ENCODE data around the gene UTP11.
A peak's percentile ranks its signal among the peaks of the same experiment; 100 is the strongest.
"Not testable (repeated sequence)": the region's sequence is repeated elsewhere in the genome, so short reads cannot be mapped to it uniquely, and the experiment has no call there.

Gene UTP11, protein sequence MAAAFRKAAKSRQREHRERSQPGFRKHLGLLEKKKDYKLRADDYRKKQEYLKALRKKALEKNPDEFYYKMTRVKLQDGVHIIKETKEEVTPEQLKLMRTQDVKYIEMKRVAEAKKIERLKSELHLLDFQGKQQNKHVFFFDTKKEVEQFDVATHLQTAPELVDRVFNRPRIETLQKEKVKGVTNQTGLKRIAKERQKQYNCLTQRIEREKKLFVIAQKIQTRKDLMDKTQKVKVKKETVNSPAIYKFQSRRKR

DNA sequence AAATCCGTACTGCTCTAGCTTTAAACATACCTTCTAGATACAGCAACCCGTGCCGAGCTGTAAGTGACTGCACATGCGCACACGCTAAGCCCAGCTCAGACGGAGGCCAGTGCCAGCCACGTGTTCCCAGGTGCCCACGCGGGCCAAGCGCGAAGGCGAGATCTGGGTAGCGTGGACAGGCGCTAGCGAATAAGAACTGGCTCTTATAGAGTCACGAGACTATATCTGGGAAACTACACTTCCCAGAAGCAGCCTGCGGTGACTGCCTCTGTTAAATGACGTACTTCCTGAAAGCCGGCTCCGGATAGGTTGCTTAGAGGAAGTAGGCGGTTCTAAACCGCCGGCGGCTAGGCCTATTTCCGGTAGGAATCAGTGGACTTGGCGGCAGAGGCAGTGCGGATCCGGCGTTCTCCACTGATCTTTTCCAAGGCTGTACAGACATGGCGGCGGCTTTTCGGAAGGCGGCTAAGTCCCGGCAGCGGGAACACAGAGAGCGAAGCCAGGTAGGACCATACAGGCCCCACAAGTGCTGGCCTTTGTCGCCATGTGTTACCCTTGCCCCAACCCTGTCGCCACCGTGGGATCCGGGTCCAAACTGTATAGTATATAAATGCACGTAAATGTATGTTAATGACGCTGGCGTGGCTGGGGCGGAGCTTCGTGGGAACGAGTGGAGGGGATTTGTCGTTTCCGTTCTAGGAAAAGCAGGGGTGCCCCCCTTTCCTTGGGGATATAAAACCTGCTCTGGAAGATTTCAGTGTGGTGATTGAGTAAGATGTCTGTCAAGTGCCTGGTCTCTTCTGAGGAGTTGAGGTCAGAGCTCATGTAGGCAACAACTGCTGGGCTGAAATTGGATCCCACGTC lies at the start of gene UTP11:
Gene UTP11 (plus strand): TSS at position 372 of the 864 bp plus-strand sequence. CDS start 69 bp downstream, at position 441.
- TF ChIP-seq, protein P1, sequence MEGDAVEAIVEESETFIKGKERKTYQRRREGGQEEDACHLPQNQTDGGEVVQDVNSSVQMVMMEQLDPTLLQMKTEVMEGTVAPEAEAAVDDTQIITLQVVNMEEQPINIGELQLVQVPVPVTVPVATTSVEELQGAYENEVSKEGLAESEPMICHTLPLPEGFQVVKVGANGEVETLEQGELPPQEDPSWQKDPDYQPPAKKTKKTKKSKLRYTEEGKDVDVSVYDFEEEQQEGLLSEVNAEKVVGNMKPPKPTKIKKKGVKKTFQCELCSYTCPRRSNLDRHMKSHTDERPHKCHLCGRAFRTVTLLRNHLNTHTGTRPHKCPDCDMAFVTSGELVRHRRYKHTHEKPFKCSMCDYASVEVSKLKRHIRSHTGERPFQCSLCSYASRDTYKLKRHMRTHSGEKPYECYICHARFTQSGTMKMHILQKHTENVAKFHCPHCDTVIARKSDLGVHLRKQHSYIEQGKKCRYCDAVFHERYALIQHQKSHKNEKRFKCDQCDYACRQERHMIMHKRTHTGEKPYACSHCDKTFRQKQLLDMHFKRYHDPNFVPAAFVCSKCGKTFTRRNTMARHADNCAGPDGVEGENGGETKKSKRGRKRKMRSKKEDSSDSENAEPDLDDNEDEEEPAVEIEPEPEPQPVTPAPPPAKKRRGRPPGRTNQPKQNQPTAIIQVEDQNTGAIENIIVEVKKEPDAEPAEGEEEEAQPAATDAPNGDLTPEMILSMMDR (IDR thresholded peaks at IDR 0.05; ENCODE audit: borderline replicate concordance, control extremely low read depth, extremely low read depth, insufficient read depth, missing control alignments): no peak
- peak; percentile 94 for DNase-seq (ENCODE audit: low spot score)
- in situ Hi-C loops (cut with MboI; ENCODE audit: low sequenced_read_pairs, unreplicated experiment): no loop called here

DNA sequence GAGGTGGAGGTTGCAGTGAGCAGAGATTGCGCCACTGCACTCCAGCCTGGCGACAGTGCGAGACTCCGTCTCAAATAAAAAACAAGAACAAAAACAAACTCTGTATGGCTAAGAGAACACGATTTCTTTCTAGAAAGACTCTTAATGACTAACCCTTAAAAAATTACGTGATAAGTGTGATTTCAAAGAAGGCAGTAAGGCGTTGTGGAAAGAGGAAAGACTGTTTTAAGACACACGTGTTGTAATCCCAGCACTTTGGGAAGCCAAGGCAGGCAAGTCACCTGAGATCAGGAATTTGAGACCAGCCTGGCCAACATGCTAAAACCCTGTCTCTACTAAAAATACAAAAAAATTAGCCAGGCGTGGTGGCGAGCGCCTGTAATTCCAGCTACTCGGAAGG lies 48.4 kb upstream of the UTP11 start:
- in situ Hi-C loops (cut with MboI; ENCODE audit: low sequenced_read_pairs, unreplicated experiment): loop anchor here (10.0 kb wide), 1 partner anchor 79 kb away; no protein-coding TSS in a partner anchor

DNA sequence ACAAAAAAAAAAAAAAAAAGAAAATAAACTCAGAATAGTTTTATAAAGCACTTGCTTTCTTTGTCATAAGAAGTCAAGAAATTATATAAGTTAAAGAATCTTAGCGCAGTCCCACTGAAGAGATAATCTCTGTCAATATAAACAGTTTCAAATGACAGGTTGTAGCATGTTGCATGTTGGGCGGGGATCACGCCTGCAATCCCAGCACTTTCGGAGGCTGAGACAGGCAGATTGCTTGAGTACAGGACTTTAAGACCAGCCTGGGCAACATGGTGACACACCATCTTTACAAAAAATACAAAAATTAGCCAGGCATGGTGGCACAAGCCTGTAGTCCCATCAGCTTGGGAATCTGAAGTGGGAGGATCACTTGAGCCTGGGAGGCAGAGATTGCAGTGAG lies 47.2 kb upstream of the UTP11 start:
- TF ChIP-seq, protein P1 (IDR thresholded peaks at IDR 0.05; ENCODE audit: borderline replicate concordance, control extremely low read depth, extremely low read depth, insufficient read depth, missing control alignments): no peak
- in situ Hi-C loops (cut with MboI; ENCODE audit: low sequenced_read_pairs, unreplicated experiment): loop anchor here (10.0 kb wide), 1 partner anchor 80 kb away; no protein-coding TSS in a partner anchor
- no peak for DNase-seq (ENCODE audit: low spot score)

More for the DNA sequence above, 48.4 kb upstream of the UTP11 start:
- DNase-seq (ENCODE audit: low spot score): not testable (repeated sequence)

DNA sequence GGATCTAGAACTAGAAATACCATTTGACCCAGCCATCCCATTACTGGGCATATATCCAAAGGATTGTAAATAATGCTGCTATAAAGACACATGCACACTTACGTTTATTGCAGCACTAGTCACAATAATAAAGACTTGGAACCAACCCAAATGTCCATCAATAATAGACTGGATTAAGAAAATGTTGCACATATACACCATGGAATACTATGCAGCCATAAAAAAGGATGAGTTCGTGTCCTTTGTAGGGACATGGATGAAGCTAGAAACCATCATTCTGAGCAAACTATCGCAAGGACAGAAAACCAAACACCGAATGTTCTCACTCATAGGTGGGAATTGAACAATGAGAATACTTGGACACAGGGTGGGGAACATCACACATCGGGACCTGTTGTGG lies 38.9 kb upstream of the UTP11 start:
- in situ Hi-C loops (cut with MboI; ENCODE audit: low sequenced_read_pairs, unreplicated experiment); DNase-seq (ENCODE audit: low spot score): not testable (repeated sequence)

DNA sequence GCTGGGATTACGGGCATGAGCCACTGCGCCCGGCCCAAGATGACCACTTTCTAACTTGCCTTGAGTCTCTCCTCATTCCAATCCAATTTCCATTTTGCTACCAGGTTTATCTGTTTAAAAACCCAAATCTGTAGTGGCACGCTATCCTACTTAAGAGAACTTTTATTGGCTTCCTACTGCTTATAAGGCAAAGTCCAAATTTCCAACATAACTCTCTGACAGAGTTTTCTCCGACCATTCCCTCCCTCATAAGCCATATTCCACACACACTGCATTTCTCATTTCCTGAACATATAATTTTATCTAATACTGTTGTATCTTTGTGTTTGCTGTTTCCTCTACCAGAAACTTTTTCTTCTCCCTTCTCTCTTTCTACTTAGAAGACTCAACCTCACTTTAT lies 38.0 kb upstream of the UTP11 start:
- in situ Hi-C loops (cut with MboI; ENCODE audit: low sequenced_read_pairs, unreplicated experiment): no loop called here
- no peak for DNase-seq (ENCODE audit: low spot score)
- TF ChIP-seq, protein P1 (IDR thresholded peaks at IDR 0.05; ENCODE audit: borderline replicate concordance, control extremely low read depth, extremely low read depth, insufficient read depth, missing control alignments): no peak

DNA sequence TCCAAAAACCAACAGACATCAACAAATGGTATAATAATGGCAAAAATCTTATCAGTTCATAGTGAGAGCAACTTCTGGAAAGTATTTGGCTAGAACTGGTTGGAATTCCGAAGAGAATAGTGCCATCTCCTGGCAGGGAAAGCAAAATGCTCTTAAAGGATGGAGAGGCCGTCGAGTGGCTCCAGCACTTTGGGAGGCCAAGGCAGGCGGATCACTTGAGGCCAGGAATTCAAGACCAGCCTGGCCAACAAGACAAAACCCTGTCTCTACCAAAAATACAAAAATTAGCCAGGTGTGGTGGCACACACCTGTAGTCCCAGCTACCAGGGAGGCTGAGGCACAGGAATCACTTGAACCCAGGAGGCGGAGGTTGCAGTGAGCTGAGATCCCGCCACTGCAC lies 37.5 kb upstream of the UTP11 start:
- TF ChIP-seq, protein P1 (IDR thresholded peaks at IDR 0.05; ENCODE audit: borderline replicate concordance, control extremely low read depth, extremely low read depth, insufficient read depth, missing control alignments): peak; percentile 28
- DNase-seq (ENCODE audit: low spot score); in situ Hi-C loops (cut with MboI; ENCODE audit: low sequenced_read_pairs, unreplicated experiment): not testable (repeated sequence)

DNA sequence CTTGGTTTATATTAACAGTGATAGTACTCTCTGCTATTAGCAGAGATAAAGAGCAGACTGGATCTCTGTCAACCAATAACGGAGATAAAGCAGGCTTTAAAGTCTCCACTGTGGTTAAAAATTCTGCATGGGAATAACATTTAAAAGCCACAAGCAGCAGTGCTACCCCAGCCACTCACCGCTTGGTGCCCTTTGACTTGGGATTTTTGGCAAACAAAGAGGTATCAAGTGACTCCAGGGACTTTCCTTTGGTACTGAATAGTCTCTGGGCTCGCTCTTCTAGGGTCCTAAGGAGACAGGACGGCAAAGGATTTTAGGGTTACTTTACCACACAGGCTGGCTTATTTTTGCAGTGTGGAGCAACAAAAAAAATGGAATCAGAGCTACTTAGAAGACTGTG lies 34.0 kb upstream of the UTP11 start:
- in situ Hi-C loops (cut with MboI; ENCODE audit: low sequenced_read_pairs, unreplicated experiment): no loop called here
- DNase-seq (ENCODE audit: low spot score): no peak
- TF ChIP-seq, protein P1 (IDR thresholded peaks at IDR 0.05; ENCODE audit: borderline replicate concordance, control extremely low read depth, extremely low read depth, insufficient read depth, missing control alignments): no peak

Measured in GM13976 (cell line).